Activated CD4-positive, alpha-beta T cell treated with anti-CD3 and anti-CD28 coated beads for 24 hours (primary cell): ENCODE measurements around the gene TK2.
A peak's percentile ranks its signal among the peaks of the same experiment; 100 is the strongest.
"Not testable (repeated sequence)": the region's sequence is repeated elsewhere in the genome, so short reads cannot be mapped to it uniquely, and the experiment has no call there.

Experiments
- DNase-seq, 2 donors: peaks; one replicate each; pipeline ENCODE4 v3.0.0-alpha.2; 2020; ENCODE audit warnings: low read depth in 2 of 2

Gene TK2

DNA sequence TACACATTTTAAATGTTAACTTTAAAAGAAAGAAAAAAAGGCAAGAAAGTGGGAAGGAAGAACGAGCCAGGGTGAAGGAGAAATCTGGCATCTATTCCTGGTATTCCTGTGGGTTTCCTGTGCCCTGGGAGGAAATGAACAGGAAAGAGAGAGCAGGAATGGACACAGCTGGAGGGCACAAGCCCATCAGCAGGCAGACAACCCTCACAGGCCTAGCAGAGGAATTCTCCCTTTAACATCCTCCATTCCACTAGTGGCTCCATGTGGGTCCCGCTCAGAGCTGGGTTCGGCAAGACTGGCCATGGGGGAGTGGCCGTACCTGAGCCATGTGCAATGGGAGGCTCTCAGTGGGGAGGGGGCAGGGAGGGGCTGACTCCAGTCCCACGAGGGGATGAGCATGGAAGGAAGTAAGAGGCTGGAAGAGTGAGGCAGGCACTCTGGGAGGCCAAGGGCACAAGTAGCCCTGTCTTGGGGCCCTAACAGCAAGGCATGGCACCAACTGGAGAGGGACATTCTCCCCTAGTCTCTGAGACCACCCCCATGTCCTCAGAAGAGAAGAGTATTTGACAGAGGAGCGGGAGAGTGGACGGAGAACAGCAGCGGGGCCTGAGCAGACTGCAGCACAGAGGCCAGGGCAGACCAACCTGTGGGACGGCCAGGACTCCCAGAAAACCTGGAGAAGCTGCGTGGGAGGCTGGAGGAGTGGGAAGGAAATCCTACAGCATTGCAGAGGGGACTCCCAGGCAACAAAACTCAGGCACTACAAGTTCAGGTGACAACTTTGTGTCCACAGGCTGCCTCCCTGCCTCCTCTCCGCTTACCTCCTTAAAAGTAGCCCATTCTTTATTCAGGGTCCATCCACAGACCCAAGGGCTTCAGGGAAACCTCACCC is 30.2 kb downstream of the TK2 start:
- no peak for DNase-seq

DNA sequence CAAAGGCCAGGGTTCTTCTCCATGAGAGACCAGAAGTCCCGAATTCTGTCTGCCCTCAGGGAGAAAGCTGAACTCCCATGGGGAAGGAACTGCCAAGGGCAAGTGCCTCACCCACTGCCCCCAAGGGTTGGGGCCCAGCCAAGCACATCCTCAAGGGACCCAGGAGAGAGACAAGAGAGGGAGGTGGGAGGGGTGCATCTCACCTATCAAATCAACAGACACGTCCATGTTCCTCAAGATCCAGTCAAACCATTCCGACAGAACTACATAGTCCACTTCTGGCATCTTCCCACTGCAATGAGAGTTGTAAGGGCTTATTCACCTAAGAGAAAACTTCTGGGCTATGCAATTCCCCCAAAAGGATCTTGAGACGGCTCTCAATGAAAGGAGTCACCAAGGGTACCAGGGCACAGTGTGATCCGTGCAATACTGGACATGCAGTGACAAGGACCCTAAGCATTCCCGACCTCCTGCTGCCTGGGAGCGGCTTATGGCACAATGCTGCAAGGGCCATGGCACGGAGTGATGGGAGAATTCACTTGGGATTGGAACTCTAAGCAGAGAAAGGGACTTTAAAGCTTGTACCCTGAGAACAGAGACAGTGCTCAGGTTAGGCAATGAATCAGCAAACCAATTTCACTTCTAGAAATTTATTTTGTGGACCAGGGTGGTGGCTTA is 32.2 kb downstream of the TK2 start:
- DNase-seq = no peak

DNA sequence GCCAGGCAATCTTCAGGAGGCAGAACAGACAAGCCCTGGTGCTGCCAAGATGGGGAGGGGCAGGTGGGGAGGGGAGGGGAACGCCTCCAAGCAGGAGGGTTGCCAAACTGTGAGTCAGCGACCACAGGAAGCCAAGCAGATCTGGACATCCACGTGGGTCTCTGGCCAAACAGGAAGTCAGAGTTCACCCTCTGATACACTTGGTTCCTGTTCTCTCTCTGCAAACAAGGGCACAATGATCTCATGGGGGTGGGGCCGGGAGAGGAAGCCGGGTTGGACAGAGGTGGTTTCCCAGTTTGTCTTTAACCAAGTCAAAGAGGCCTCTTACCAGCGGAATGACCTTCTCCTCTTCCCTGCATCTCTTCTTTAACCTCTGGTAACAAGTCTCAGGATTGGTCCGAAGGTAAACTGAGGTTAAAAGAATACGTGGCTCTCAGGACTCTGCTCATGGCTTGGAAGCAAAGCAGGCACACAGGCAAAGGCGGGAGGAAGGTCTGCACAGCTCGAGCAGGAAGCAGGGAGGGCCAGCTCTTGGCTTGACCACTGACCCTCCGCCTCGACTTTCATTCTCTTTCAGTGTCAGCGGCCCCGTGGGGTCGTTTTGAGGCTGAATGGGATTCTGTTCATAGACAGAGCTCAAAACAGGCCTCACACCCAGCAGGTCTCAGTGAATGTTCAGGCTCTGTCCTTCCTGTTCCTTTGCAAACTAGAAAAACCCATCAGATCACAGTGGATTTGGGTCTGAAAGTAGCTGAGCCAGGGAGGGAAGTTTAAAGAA is 32.9 kb downstream of the TK2 start:
- DNase-seq = peak; percentile 45 to 73

DNA sequence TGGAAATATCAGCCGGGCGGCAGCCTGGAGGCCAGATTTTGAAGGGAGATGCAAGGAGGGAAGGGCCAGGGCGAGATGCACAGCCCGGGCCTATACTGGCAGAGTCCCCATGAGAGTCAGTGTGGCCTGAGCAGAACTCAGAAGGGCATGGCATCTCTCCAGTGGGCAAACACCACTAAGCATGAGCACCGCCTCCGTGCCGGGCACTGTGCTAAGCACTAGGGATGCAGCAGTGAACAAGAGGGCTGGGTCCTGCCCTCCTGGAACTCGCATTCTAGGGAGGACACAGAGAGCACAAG is 33.5 kb downstream of the TK2 start:
- no peak for DNase-seq

DNA sequence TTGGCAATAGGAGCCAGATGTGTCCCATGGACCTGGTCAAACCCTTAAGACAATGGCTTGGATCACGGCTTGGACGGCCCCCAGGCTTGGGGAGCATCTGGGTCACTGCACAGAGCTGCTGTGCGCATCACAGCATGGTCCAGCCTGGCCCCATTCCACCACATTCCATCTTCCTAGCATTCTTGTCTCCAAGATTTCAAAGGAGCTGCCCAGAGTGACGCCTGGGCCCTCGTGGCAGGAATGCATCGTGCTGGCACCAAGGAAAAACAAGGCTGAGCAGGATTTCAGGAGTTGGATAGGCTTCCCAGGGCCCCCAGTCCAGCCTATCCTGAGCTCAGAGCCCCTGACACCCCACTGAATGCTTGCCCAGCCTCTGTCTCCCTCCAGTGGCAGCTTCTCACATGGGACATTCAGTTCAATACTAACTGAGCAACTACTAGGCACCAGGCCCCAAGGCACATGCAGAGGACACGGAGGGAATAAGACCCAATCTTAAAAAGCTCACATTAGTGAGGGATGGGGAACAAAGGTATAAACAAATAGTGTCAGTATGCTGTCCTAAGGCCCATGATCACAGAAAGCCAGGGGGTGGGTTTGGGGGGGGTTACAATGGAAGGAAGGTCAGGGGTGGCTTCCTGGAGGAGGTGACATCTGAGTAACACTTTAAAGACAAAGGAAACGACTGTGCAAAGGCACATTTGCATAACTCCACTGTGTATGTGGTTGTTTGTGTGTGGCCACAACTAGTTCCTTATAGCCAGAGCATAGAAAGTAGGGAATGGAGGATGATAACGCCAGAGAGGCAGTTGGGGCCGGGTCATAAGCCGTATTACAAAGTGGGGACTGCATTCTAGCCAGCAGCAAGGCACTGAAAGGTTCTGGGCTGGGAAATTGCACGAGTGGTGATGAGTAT is 34.1 kb downstream of the TK2 start:
- DNase-seq = no peak

DNA sequence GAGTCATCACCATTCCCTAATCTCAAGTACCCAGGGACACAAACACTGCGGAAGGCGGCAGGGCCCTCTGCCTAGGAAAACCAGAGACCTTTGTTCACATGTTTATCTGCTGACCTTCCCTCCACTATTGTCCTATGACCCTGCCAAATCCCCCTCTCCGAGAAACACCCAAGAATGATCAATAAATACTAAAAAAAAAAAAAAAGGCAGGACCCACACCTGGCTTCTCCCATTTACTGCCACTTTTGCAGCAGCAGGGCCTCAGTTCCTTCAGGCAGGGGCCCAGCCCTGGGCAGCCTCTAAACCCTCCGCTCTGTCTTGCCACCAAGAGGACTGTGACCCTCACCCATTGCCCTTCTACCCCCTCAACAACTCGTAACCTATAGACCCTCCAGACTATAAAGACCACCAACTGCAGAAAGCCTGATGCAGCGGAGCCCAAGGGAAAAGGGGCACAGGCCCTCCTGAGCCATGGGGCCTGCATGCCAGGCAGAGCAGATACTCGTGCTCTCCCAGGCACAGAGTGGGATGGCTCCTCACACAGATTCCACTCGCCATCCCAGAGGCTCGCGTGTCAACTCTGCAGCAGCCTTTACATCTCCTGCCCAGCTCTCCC is 34.8 kb downstream of the TK2 start:
- not testable (repeated sequence) for DNase-seq

DNA sequence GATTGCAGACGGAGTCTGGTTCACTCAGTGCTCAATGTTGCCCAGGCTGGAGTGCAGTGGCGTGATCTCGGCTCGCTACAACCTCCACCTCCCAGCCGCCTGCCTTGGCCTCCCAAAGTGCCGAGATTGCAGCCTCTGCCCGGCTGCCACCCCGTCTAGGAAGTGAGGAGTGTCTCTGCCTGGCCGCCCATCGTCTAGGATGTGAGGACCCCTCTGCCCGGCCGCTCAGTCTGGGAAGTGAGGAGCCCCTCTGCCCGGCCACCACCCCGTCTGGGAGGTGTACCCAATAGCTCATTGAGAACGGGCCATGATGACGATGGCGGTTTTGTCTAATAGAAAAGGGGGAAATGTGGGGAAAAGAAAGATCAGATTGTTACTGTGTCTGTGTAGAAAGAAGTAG is 35.5 kb downstream of the TK2 start:
- DNase-seq = not testable (repeated sequence)

DNA sequence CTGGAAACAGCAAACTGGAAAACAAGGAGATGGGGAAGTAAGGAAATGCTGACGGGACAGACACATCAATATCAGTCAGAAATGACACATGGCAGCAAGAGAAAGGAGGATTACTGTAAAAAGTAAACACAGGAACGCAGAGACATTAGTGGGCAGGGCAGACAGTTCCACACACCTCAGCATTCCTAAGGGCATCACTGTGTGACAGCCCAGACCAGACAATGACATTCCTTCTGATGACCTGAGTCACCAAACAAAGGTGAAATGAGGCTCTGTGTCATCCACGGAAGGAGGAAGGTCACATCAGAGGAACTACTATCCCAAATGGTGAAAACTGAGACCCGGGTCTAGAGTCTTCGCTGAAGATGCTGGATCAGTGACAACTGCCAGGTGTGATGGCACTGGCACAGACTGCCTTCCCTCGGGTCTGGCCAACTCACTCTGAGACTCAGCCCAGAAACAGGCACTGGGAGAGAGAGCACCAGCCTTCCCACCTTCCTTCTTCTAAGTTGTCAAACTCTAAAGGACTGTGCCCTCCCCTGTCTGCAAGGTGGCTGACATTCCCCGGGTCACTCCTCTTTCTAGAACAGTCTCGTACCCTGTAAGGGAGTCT is 36.7 kb downstream of the TK2 start:
- DNase-seq = no peak

DNA sequence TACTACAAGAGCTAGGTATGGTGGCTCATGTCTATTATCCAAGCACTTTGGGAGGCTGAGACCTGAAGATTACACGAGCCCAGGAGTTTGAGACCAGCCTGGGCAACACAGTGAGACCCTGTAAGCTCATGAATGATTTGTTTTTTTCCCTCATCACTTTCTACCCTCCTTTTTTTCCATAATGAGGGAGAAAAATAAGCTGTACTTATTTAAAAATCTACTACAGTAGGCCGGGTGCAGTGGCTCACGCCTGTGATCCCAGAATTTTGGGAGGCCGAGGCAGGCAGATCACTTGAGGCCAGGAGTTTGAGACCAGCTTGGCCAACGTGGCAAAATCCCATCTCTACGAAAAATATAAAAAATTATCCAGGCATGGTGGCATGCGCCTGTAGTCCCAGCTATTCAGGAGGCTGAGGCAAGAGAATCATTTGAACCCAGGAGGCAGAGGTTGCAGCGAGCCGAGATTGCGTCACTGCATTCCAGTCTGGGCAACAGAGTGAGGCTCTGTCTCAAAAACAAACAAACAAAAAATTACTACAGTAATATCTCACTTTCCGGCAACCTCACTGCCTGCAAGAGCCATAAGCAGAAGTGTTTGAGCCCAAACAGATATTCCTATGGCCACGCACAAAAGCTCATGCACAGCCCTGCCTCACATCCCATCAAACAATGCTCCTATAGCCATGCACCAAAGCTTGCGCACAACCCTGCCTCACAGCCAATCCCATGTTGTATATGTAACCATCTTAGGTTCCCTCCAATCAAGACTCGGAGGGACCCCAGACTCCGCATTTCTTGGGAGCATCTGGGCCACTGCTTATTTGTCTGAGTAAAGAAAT is 37.4 kb downstream of the TK2 start:
- no peak for DNase-seq

DNA sequence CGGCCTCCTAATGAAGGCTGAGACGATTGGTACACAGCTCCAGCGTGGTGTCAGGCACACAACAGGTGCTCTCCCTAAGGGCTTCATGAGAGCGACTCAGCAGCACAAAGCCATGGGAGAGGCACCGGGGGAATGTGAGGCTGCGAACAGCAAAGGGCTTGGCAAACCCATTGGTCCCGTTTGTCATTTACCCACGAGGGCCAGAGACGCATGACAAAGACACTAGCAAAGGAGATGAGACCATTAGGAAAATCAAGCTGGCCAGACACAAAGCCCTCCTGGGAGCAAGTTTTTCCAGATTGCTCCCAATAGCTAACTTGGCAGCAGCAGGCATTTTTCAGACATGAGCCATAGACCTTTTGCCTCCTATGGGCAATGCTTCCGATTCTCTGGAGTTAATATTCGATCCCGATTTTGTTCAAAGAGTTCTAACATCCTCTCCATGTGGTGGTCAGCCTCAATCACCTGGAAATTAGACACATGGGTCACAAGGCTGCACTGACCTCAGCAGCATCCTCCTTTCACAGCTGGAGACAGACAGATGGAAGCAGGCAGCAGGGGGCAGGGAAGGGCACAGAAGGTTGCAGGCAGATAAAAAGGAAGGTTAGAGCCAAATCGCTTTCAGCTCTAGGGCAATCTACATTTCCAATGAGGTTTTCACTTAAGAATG is 38.2 kb downstream of the TK2 start:
- no peak for DNase-seq

DNA sequence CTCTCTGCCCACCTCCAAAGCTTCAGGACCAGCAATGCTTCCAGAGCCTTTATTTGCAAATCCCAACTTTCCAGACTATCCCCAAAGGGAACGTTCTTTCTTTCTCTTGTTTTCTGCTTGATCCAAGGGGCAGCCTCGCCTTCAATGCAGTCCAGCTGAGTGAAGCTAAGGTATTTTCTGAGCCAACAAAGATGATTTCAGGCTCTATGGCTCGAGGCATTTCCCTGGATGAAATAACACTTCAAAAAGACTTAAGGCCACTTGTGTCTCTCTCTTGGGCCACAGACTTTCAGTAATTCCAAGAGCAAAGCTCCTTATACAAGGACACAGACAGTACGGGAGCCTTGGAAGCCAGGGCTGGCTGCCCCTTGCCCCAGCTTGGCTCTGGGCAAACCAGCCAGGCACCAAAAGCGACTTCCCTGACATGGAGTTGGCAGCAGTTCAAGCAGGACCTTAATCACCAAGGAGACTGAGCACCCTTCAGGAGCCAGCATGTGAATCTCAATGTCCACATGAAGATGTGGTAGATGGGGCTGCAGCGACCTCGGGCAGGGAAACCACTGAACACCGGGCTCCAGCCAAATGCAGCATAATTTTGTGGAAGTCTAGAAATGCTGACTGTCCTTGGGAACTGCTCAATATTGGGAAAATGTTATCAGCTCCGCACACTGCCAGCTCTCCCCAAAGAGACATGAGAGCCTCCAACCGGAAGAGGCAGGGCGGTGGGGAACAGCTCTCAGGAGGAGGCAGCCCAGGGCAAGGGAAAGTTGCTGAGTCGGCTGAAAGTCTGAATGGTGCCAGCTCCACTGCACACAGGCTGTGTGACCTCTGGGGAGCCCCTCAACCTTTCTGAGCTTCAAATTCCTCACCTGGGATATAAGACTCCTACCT is 39.0 kb downstream of the TK2 start:
- DNase-seq = no peak

DNA sequence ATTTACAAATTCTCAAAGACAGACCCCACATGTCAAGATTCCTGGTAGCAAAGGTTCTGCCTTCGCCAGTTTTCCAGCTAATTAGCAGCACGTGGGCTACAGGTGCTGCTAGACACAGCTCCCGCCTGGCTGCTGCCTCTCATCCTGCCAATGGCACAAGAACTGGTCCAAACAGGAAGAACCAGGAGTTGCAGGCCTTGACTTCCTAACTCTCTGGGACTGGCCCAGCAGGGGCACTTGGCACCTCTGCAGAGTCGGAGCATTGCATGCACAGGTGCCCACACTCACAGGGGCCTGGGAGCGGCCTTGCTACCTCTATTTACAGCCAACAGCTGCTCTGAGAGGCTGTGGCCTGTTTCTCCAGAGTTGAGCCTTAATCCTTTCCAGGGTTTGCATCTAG is 39.6 kb downstream of the TK2 start:
- DNase-seq = no peak

DNA sequence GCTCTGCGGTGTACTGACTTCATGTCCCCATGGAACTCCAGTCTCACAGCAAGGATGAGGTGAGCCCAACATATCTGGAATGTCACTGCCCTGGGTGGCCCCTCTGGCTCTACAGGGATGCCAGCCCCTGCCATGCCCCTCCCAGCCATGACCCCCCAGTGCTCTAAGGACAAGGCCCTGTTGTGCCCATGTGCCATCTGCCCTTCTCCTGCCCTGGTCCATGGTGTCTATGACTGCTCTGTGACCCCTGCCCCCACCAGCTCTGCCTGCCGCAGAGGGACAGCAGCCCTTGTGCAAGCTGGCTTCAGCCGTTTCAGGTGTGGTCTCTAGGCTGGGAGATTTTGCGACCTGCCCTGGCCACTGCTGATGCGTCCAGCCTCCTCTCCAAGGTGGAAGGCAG is 40.3 kb downstream of the TK2 start:
- DNase-seq = no peak

DNA sequence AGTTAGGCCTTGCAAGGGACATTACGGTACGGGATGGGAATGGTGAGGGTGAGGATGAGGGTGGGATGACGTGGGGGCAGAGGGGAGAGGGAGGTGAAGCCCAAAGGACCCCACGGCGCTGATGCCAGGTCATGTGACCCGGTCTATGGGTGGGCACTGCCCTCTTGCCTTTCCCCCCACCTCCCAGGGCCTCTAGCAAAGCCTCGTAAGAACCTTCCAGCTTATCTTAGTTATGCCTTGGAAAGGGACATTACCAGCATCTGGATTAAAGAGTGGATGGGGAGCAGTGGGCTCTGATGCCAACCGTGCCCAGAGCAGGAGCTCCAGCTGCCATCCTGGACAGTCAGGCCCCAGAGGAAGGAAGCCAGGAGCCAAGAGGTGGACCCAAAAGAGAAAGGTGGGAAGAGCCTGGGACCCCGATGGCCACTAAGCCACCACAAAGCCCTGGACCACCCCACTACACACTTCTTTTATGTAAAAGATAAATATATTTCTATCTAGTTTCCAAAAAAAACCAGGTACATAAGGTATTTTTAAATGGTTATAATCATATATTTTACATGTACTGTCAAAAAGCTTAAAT is 40.9 kb downstream of the TK2 start:
- DNase-seq = no peak

DNA sequence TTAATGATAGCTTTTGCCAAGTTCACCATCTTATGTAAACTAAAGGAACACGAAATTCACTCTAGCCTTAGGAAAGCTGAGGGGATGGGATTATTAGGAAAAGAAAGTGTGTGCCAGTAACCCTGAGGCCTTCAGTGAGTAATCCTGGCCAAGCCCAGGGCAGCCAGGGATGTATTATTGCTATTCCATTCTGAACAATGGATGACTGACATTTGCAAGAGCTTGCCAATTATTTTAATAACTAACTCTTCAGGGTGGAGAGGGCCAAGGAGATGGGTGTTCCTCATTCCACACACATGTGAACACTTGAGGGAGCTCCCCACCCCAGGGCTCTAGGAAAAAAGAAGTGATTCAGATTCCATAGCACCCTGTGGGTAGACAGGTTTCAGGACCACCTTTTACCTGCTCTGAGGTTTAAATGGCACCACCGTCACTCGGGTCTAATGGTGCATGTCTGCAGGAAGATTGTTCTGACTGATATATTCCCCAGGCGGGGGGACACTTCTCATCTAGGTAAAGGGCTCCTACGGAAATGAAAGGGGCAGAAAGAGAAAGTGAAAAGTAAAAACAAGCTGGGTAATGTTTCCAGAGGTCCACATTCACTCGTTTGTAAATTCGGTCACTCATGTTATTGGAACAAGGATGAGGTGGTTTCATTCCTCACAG is 41.5 kb downstream of the TK2 start:
- DNase-seq = no peak

DNA sequence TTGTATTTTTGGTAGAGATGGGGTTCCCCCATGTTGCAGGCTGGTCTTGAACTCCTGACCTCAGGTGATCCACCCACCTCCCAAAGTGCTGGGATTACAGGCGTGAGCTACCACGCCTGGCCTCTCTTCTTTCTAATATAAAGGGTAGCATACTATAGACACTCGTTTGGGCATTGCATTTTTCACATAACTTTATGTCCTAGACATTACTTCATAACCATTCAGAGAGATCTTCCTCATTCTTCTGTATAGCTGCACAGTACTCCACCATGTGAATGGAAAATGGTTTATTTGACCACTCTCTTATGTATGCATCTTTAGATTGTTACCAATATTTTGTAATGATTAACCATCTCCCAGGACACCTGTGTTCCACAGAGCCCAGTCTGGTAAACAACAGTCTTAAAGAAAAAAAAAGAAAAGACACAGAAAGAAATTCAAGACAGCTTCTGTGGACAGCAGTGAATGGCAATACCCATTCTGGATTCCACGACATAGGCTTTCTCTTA is 42.1 kb downstream of the TK2 start:
- DNase-seq = no peak

DNA sequence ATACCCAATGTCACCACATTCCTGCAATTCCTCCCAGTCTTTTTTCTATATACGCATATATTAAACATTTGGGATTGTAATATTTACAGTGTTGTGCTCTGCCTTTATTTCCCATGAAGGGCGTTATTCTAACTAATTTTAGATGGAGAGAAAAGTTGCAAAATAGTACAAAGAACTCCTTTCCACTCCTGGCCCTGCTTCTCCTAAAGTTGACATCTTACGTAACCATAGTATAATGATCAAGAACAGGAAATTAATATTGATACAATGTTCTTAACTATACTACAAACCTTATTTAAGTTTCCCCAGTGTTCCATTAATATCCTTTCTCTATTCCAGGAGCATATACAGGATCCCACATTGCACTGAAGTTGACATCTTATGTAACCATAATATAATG is 46.3 kb downstream of the TK2 start:
- no peak for DNase-seq
